Neural cell (in vitro differentiated cells): ENCODE measurements around the gene EHHADH. TPM values are rescaled to one million over a fixed set of nuclear protein-coding genes. Genes with fewer than 3 reads are reported as not detected.
"Not testable (repeated sequence)": the region's sequence is repeated elsewhere in the genome, so short reads cannot be mapped to it uniquely, and the experiment has no call there.

Experiments
- H2AFZ ChIP-seq: fragments of 200-600, 300-800 bp; sonication (generic), shearing (Covaris generic); 2 replicates; pipeline ENCODE4 v1.6.0; 2014; ENCODE audit warnings: low read depth, mild to moderate bottlenecking, antibody characterized with exemption, low read length, moderate library complexity
- H3F3A ChIP-seq: fragments of 200-600 bp; shearing (Covaris generic); 2 replicates; pipeline ENCODE4 v1.6.1; 2016; ENCODE audit warnings: mild to moderate bottlenecking, moderate library complexity, mixed read lengths, antibody characterized with exemption, low read length; ENCODE audit not compliant: insufficient read depth, poor library complexity, severe bottlenecking
- H3K27ac ChIP-seq: fragments of 200-600, 300-800 bp; sonication (generic), shearing (Covaris generic); 2 replicates; pipeline ENCODE4 v1.5.1; 2014; ENCODE audit warnings: mild to moderate bottlenecking, low read length, moderate library complexity
- H3K27me3 ChIP-seq: fragments of 300-800, 200-600 bp; sonication (generic), shearing (Covaris generic); 2 replicates; pipeline ENCODE4 v1.6.0; 2014; ENCODE audit warnings: mild to moderate bottlenecking, low read depth, low read length, moderate library complexity; ENCODE audit not compliant: insufficient read depth
- H3K36me3 ChIP-seq: fragments of 300-800, 200-600 bp; sonication (generic), shearing (Covaris generic); 2 replicates; pipeline ENCODE4 v1.5.1; 2014; ENCODE audit warnings: mild to moderate bottlenecking, antibody characterized with exemption, low read length, moderate library complexity; ENCODE audit not compliant: insufficient read depth
- H3K4me2 ChIP-seq: fragments of 300-800, 200-600 bp; sonication (generic), shearing (Covaris generic); 2 replicates; pipeline ENCODE4 v1.6.0; 2014; ENCODE audit warnings: mild to moderate bottlenecking, low read length
- H3K4me3 ChIP-seq: fragments of 300-800, 200-600 bp; sonication (generic), shearing (Covaris generic); 2 replicates; pipeline ENCODE4 v1.5.1; 2014; ENCODE audit warnings: mild to moderate bottlenecking, low read length, moderate library complexity
- H3K79me2 ChIP-seq: fragments of 200-600 bp; shearing (Covaris generic); replicated peaks from 2 replicates; pipeline ENCODE4 v1.6.0; 2014; ENCODE audit warnings: mild to moderate bottlenecking, low read length, moderate library complexity; ENCODE audit not compliant: insufficient read depth
- H3K9ac ChIP-seq: fragments of 300-800, 200-600 bp; sonication (generic), shearing (Covaris generic); 2 replicates; pipeline ENCODE4 v1.6.1; 2016; ENCODE audit warnings: mild to moderate bottlenecking, low read length, mixed read lengths
- H3K9me2 ChIP-seq: fragments of 200-600 bp; shearing (Covaris generic); 2 replicates; pipeline ENCODE4 v1.6.1; 2016; ENCODE audit warnings: mild to moderate bottlenecking, low read length, mixed read lengths; ENCODE audit not compliant: insufficient read depth
- H3K9me3 ChIP-seq: fragments of 200-600, 300-800 bp; sonication (generic), shearing (Covaris generic); 2 replicates; pipeline ENCODE4 v1.6.1; 2016; ENCODE audit warnings: mild to moderate bottlenecking, mixed run types, low read length, moderate library complexity, mixed read lengths
- H4K20me1 ChIP-seq: fragments of 200-600 bp; shearing (Covaris generic); 2 replicates; pipeline ENCODE4 v1.6.1; 2016; ENCODE audit warnings: mild to moderate bottlenecking, mixed run types; ENCODE audit not compliant: insufficient read depth
- CTCF ChIP-seq: fragments of 450-650 bp; IDR thresholded peaks from 2 replicates; pipeline ENCODE4 v1.5.1; 2014; ENCODE audit warnings: antibody characterized with exemption, mild to moderate bottlenecking, moderate library complexity; ENCODE audit not compliant: poor library complexity, severe bottlenecking
- EP300 ChIP-seq: fragments of 450-650 bp; conservative IDR thresholded peaks from 2 replicates; pipeline ENCODE4 v1.6.1; 2014; ENCODE audit warnings: antibody characterized with exemption, mild to moderate bottlenecking, moderate library complexity; ENCODE audit not compliant: poor library complexity, severe bottlenecking
- EZH2 ChIP-seq: fragments of 200-600, 300-800 bp; shearing (Covaris generic), sonication (generic); IDR thresholded peaks from 2 replicates; pipeline ENCODE4 v1.6.1; 2014; ENCODE audit warnings: antibody characterized with exemption, low read length, borderline replicate concordance, mild to moderate bottlenecking; ENCODE audit not compliant: insufficient read depth, poor library complexity, severe bottlenecking
- MXI1 ChIP-seq: fragments of 450-650 bp; conservative IDR thresholded peaks from 2 replicates; pipeline ENCODE4 v1.6.1; 2014; ENCODE audit warnings: antibody characterized with exemption, mild to moderate bottlenecking; ENCODE audit not compliant: poor library complexity, severe bottlenecking
- POLR2AphosphoS5 ChIP-seq: IDR thresholded peaks from 2 replicates; pipeline ENCODE4 v1.6.1; 2012
- RAD21 ChIP-seq: fragments of 450-650 bp; conservative IDR thresholded peaks from 2 replicates; pipeline ENCODE4 v1.6.1; 2014; ENCODE audit warnings: antibody characterized with exemption, mild to moderate bottlenecking, moderate library complexity
- REST ChIP-seq: IDR thresholded peaks from 2 replicates; pipeline ENCODE4 v1.6.1; 2012; ENCODE audit warnings: borderline replicate concordance
- SMC3 ChIP-seq: fragments of 450-650 bp; conservative IDR thresholded peaks from 2 replicates; pipeline ENCODE4 v1.6.1; 2014; ENCODE audit warnings: antibody characterized with exemption, mild to moderate bottlenecking, moderate library complexity; ENCODE audit not compliant: poor library complexity
- TAF1 ChIP-seq: IDR thresholded peaks from 2 replicates; pipeline ENCODE4 v1.6.1; 2012; ENCODE audit warnings: low read depth
- polyA plus RNA-seq: library from polyadenylated mRNA; depleted of rRNA; stranded (reverse); fragments of >200 nt; gene quantifications from 2 replicates; pipeline ENCODE4 v1.2.3, GENCODE V29; 2014

Gene EHHADH
- polyA plus RNA-seq, 1 donor from 2014 or later: 2.0 TPM

- Histone ChIP-seq H3K36me3 (no peaks in the 10 kb centered on the region), H2AFZ (no peak overlapping the region), H3K27me3 (no peaks in the 10 kb centered on the region), H3F3A (no peaks in the 10 kb centered on the region), H3K27ac (no peak overlapping the region), H3K9me2 (no peaks in the 10 kb centered on the region), H3K79me2 (no peaks in the 10 kb centered on the region), H3K4me2 (no peak overlapping the region), H3K4me3 (no peak overlapping the region), H3K9ac (no peak overlapping the region), H4K20me1 (no peaks in the 10 kb centered on the region), H3K9me3 (peaks cover 3% of the 10 kb centered on the region)
- TF ChIP-seq REST (no peak), POLR2AphosphoS5 (no peak), MXI1 (no peak), SMC3 (no peak), EZH2 (no peak), EP300 (no peak), RAD21 (no peak), TAF1 (no peak), CTCF (no peak)
These were observed 3.5 kb upstream of the EHHADH start for GRCh38 chr3:185257334-185257733.

- Histone ChIP-seq H3F3A (no peaks in the 10 kb centered on the region), H3K27ac (no peak overlapping the region), H3K79me2 (no peaks in the 10 kb centered on the region), H3K27me3 (no peaks in the 10 kb centered on the region), H3K9me3 (peaks cover 3% of the 10 kb centered on the region), H3K36me3 (no peaks in the 10 kb centered on the region), H4K20me1 (no peaks in the 10 kb centered on the region), H3K9me2 (no peaks in the 10 kb centered on the region), H3K9ac (no peak overlapping the region), H3K4me2 (no peak overlapping the region), H3K4me3 (no peak overlapping the region), H2AFZ (no peak overlapping the region)
- TF ChIP-seq RAD21 (no peak), REST (no peak), EZH2 (no peak), EP300 (no peak), SMC3 (no peak)
These were observed 950 bp upstream of the EHHADH start for GRCh38 chr3:185254799-185255198.

- not testable (repeated sequence) for H2AFZ ChIP-seq, H3K9ac ChIP-seq, H3K4me2 ChIP-seq, H3K27me3 ChIP-seq, H3K79me2 ChIP-seq, H3K9me2 ChIP-seq, H4K20me1 ChIP-seq, H3F3A ChIP-seq, H3K9me3 ChIP-seq, H3K36me3 ChIP-seq, H3K4me3 ChIP-seq, H3K27ac ChIP-seq
These were observed 716 bp downstream of the EHHADH start for GRCh38 chr3:185253133-185253532.
